WERI-Rb-1 (cell line): ENCODE data around the gene MROH8.

Source experiments
- DNase-seq: peaks from one replicate; pipeline ENCODE4 v3.0.0-alpha.2; 2020
- H3K27ac ChIP-seq: fragments of 250-450 bp; sonication (Bioruptor Pico); 2 replicates; pipeline ENCODE4 v1.5.1; 2020; ENCODE audit warnings: mild to moderate bottlenecking, moderate library complexity
- H3K27me3 ChIP-seq: fragments of 250-450 bp; sonication (Bioruptor Pico); 2 replicates; pipeline ENCODE4 v1.5.1; 2021; ENCODE audit warnings: mild to moderate bottlenecking, low read depth, moderate library complexity; ENCODE audit not compliant: insufficient read depth, severe bottlenecking
- H3K36me3 ChIP-seq: fragments of 250-450 bp; sonication (Bioruptor Pico); 2 replicates; pipeline ENCODE4 v1.5.1; 2020; ENCODE audit warnings: mild to moderate bottlenecking, moderate library complexity
- H3K4me3 ChIP-seq: 2 replicates; pipeline ENCODE4 v1.5.1; 2011; ENCODE audit warnings: low read depth, mild to moderate bottlenecking, control low read depth, low read length
- H3K9me3 ChIP-seq: fragments of 250-450 bp; sonication (Bioruptor Pico); 2 replicates; pipeline ENCODE4 v1.5.1; 2021; ENCODE audit warnings: mild to moderate bottlenecking, moderate library complexity; ENCODE audit not compliant: severe bottlenecking
- TF ChIP-seq, protein P1 (sequence below): IDR thresholded peaks from 2 replicates; pipeline ENCODE4 v1.5.1; 2011; ENCODE audit warnings: low read depth, mild to moderate bottlenecking, control low read depth, inconsistent platforms, low read length

Gene MROH8

DNA sequence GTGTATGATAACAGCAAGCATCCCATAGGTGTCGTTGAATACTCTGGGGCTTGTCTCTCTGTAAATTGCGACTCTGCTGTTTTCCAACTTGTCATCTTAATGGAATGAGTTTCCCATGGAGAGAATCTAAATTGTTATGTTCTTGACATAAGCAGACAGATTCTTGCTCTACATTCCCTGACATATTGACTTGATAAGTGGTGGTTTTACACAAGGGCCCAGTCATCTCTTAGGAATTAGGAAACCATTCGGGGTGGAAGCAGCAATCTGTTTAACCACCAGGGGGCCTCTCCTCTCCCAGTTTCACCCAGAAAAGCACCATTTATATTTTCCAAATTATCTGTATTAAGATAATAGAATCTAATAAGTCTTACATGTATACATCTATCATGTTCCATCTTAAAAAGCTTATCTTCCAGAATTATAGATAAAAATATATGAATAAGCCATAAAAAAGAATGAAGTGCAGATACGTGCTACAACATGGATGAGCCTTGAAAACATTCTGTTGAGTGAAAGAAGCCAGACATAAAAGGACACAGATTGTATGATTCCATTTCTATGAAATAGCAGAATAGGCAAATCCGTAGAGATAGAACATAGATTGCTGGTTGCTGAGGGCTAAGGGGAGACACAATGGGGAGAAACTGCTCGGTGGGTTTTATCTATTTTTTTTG, 23.1 kb upstream of the MROH8 start:
- no peak overlapping the region for H3K27ac ChIP-seq
- peaks cover 92% of the 10 kb centered on the region for H3K36me3 ChIP-seq
- TF ChIP-seq, protein P1, sequence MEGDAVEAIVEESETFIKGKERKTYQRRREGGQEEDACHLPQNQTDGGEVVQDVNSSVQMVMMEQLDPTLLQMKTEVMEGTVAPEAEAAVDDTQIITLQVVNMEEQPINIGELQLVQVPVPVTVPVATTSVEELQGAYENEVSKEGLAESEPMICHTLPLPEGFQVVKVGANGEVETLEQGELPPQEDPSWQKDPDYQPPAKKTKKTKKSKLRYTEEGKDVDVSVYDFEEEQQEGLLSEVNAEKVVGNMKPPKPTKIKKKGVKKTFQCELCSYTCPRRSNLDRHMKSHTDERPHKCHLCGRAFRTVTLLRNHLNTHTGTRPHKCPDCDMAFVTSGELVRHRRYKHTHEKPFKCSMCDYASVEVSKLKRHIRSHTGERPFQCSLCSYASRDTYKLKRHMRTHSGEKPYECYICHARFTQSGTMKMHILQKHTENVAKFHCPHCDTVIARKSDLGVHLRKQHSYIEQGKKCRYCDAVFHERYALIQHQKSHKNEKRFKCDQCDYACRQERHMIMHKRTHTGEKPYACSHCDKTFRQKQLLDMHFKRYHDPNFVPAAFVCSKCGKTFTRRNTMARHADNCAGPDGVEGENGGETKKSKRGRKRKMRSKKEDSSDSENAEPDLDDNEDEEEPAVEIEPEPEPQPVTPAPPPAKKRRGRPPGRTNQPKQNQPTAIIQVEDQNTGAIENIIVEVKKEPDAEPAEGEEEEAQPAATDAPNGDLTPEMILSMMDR, result peak; percentile 64
- no peaks in the 10 kb centered on the region for H3K9me3 ChIP-seq
- no peaks in the 10 kb centered on the region for H3K27me3 ChIP-seq
- no peak overlapping the region for H3K4me3 ChIP-seq
- peak; percentile 24 for DNase-seq

DNA sequence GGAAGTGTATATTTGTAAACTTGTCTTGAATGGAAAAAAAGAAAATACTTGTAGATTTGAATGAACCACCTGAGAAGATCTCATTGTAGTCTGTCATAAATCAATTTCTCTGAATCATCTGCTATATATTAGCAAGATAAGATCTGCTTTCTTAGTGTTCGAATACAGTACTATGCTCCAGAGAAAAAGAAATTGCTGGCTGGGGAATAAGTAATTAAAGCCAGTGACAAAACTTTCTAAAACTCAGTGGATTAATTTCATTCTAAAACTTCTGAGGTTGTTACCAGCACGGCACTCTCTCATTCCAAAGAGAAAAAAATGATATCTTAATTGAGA, 22.4 kb upstream of the MROH8 start:
- H3K27ac ChIP-seq, result no peak overlapping the region
- no peak for DNase-seq
- H3K27me3 ChIP-seq, result no peaks in the 10 kb centered on the region
- no peaks in the 10 kb centered on the region for H3K9me3 ChIP-seq
- no peak overlapping the region for H3K4me3 ChIP-seq
- TF ChIP-seq, protein P1, result no peak
- peaks cover 87% of the 10 kb centered on the region for H3K36me3 ChIP-seq

DNA sequence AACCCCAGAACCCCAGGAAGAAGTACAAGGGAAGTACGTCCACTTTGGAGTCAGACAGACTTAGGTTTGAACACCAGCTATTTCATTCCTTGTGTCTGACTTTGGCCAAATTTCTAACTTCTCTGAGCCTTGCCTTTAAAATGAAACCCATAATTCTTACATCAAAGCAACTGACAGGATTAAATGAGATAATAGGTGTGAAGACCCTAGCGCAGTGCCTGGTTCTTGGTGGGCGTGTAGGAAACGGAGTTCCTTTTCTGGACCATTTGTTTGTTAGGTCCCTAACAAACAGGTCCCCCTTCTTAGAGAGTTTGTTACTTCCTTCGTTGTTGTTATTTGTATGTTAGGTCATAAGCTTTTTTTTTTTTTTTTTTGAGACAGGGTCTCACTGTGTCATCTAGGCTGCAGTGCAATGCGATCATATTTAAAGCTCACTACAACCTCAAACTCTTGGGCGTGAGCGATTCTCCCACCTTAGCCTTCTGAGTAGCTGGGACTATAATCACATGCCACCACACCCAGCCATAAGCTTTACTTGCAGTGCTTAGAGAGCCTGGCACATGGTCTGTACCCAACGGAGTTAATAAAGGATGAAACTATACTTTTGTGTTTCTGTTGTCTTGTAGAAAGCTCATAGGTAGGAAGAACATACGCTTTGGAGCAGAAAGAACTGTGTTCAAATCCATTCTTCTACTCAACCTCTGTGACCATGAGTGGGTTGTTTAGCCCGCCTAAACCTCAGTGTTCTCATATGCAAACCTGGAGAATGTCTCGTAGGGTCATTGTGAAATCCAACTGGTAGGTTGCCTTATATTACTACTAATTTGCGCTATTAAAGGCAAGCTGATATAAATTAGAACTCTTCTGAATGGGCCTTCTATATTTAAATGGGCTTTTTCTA, 21.8 kb upstream of the MROH8 start:
- Histone ChIP-seq H3K4me3 (no peak overlapping the region), H3K27me3 (no peaks in the 10 kb centered on the region), H3K36me3 (peaks cover 87% of the 10 kb centered on the region), H3K9me3 (no peaks in the 10 kb centered on the region), H3K27ac (no peak overlapping the region)
- DNase-seq, result no peak
- TF ChIP-seq, protein P1, result no peak

DNA sequence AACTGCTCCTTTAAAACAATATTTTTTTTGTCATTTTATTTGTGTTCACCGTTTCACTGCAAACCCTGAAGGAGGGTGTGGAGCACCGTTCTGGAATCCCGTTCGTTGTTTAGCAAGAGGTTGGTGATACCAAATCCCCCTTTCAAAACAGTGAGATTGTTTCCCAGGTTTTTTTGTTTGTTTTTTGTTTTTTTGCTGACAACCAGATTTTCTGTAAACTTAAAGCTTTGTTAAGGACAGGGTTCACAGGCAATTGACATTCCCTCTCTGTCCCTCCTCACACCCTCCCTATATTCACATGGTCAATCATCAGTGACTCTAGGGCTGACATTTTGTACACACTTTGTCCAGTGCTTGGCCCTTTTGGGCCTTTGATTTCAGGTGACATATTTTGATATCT, 21.0 kb upstream of the MROH8 start:
- H3K27me3 ChIP-seq, result no peaks in the 10 kb centered on the region
- TF ChIP-seq, protein P1, result no peak
- H3K36me3 ChIP-seq, result peaks cover 79% of the 10 kb centered on the region
- no peak overlapping the region for H3K27ac ChIP-seq
- no peak for DNase-seq
- no peak overlapping the region for H3K4me3 ChIP-seq
- H3K9me3 ChIP-seq, result no peaks in the 10 kb centered on the region

DNA sequence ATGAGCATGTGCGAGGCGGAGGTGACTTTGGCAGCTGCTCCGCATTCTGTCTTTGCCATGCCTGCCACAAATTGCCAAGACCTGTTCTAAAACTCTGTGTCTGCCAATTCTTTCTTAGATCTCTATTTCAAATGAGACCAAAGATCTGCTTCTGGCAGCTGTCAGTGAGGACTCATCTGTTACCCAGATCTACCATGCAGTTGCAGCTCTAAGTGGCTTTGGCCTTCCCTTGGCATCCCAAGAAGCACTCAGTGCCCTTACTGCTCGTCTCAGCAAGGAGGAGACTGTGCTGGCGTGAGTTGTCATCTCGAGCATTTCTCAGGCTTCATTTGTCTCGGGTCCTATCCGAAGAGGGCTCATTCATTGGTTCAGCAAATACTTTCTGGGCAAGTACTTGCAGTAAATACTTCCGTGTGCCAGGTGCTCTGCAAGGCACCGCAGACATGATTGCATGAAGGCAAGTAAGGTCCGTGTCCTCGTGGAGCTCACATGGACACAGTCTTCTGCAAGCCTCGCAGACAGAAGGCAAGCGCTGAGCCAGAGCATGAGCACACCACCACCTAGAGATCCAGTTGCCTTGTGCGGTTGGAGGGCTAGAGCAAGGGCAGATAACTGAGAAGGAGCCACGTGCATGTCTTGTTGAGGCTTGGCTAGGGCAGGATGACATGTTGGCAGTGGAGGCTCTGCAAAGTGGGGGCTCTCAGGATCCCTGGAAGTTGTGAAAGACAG, 19.7 kb upstream of the MROH8 start:
- TF ChIP-seq, protein P1, result no peak
- Histone ChIP-seq H3K36me3 (peaks cover 72% of the 10 kb centered on the region), H3K27me3 (no peaks in the 10 kb centered on the region), H3K27ac (no peak overlapping the region), H3K4me3 (no peak overlapping the region), H3K9me3 (no peaks in the 10 kb centered on the region)
- no peak for DNase-seq
